Measurements from ENCODE around the gene TBC1D2. TPM values are rescaled to one million over a fixed set of nuclear protein-coding genes. Genes with fewer than 3 reads are reported as not detected.

TBC1D2 gene
- total and polyA plus RNA-seq, 2 of the 13 experiments (the other 11 are each of a cell fraction or from before 2014, with no cell fraction given), result 2.0 to 2.8 TPM

- TF ChIP-seq JUND (CRISPR knock-in tag; IDR thresholded peaks at IDR 0.05) (no peak), NKX3-1 (CRISPR knock-in tag; IDR thresholded peaks at IDR 0.05) (no peak), JDP2 (CRISPR knock-in tag; IDR thresholded peaks at IDR 0.05; ENCODE audit: borderline replicate concordance) (no peak), MAZ (IDR thresholded peaks at IDR 0.05; ENCODE audit: borderline replicate concordance, low read depth, low read length) (no peak), MAZ (CRISPR knock-in tag; IDR thresholded peaks at IDR 0.05; ENCODE audit: low read depth) (no peak), NFE2L2 (IDR thresholded peaks at IDR 0.05; ENCODE audit: low read length) (no peak), KAT8 (CRISPR knock-in tag; IDR thresholded peaks at IDR 0.05) (peak; percentile 48; the same call in 1 of the 2 replicates), ZNF318 (CRISPR knock-in tag; IDR thresholded peaks at IDR 0.05) (no peak), KAT2B (IDR thresholded peaks at IDR 0.05; ENCODE audit: borderline replicate concordance, low read depth, low read length) (no peak), HNF1A (IDR thresholded peaks at IDR 0.05; ENCODE audit: low read depth) (no peak), HNF1A (CRISPR knock-in tag; IDR thresholded peaks at IDR 0.05; ENCODE audit: borderline replicate concordance) (peak; percentile 60; the same call in 1 of the 2 replicates)
These were observed 97.2 kb downstream of the TBC1D2 start (continued) for GRCh38 chr9:98158071-98158831.

All from HepG2 (cell line).